ENCODE results near the gene DIDO1.
A peak's percentile ranks its signal among the peaks of the same experiment; 100 is the strongest.

DIDO1 gene

GRCh38 chr20:62905536-62906117, 20.7 kb downstream of the DIDO1 start:
- H3K4me3 ChIP-seq (ENCODE audit: low read depth, low read length), result no peak overlapping the region
- H3K27me3 ChIP-seq (ENCODE audit: control insufficient read depth, insufficient read depth, low read length), result no peaks in the 10 kb centered on the region
- H3K36me3 ChIP-seq (ENCODE audit: control insufficient read depth, insufficient read depth, low read length), result peaks cover 96% of the 10 kb centered on the region
- H3K9me3 ChIP-seq (ENCODE audit: control insufficient read depth, insufficient read depth, low read depth, low read length), result no peaks in the 10 kb centered on the region
- peaks cover 10% of the 10 kb centered on the region for H3K4me1 ChIP-seq (ENCODE audit: control insufficient read depth, insufficient read depth, low read length)
- H3K9ac ChIP-seq (ENCODE audit: low read length), result no peak overlapping the region
- no peak overlapping the region for H3K27ac ChIP-seq (ENCODE audit: low read depth, low read length)

- Histone ChIP-seq H3K36me3 (ENCODE audit: control insufficient read depth, insufficient read depth, low read length) (peaks cover 71% of the 10 kb centered on the region), H3K27ac (ENCODE audit: low read depth, low read length) (no peak overlapping the region)
These were observed 23.2 kb downstream of the DIDO1 start for GRCh38 chr20:62902926-62903615.

GRCh38 chr20:62901891-62902290, 24.4 kb downstream of the DIDO1 start:
- H3K27ac ChIP-seq (ENCODE audit: low read depth, low read length), result no peak overlapping the region
- H3K4me3 ChIP-seq (ENCODE audit: low read depth, low read length), result no peak overlapping the region
- H3K4me1 ChIP-seq (ENCODE audit: control insufficient read depth, insufficient read depth, low read length), result peaks cover 27% of the 10 kb centered on the region
- H3K9me3 ChIP-seq (ENCODE audit: control insufficient read depth, insufficient read depth, low read depth, low read length), result no peaks in the 10 kb centered on the region
- H3K36me3 ChIP-seq (ENCODE audit: control insufficient read depth, insufficient read depth, low read length), result peaks cover 62% of the 10 kb centered on the region
- H3K27me3 ChIP-seq (ENCODE audit: control insufficient read depth, insufficient read depth, low read length), result no peaks in the 10 kb centered on the region
- H3K9ac ChIP-seq (ENCODE audit: low read length), result no peak overlapping the region

More at GRCh38 chr20:62902926-62903615, 23.2 kb downstream of the DIDO1 start:
- H3K27me3 ChIP-seq (ENCODE audit: control insufficient read depth, insufficient read depth, low read length), result no peaks in the 10 kb centered on the region
- no peaks in the 10 kb centered on the region for H3K9me3 ChIP-seq (ENCODE audit: control insufficient read depth, insufficient read depth, low read depth, low read length)
- peaks cover 27% of the 10 kb centered on the region for H3K4me1 ChIP-seq (ENCODE audit: control insufficient read depth, insufficient read depth, low read length)
- no peak overlapping the region for H3K4me3 ChIP-seq (ENCODE audit: low read depth, low read length)
- H3K9ac ChIP-seq (ENCODE audit: low read length), result no peak overlapping the region

- H3K4me1 ChIP-seq (ENCODE audit: control insufficient read depth, insufficient read depth, low read length), result peaks cover 27% of the 10 kb centered on the region
- no peaks in the 10 kb centered on the region for H3K27me3 ChIP-seq (ENCODE audit: control insufficient read depth, insufficient read depth, low read length)
- no peak overlapping the region for H3K4me3 ChIP-seq (ENCODE audit: low read depth, low read length)
- no peaks in the 10 kb centered on the region for H3K9me3 ChIP-seq (ENCODE audit: control insufficient read depth, insufficient read depth, low read depth, low read length)
- H3K36me3 ChIP-seq (ENCODE audit: control insufficient read depth, insufficient read depth, low read length), result peaks cover 61% of the 10 kb centered on the region
- no peak overlapping the region for H3K9ac ChIP-seq (ENCODE audit: low read length)
- 0 out of 2 replicates have a peak overlapping the region, but pooled peaks have one; percentile 39 for H3K27ac ChIP-seq (ENCODE audit: low read depth, low read length)
These were observed 25.4 kb downstream of the DIDO1 start for GRCh38 chr20:62900692-62901584.

- no peak overlapping the region for H3K27ac ChIP-seq (ENCODE audit: low read depth, low read length)
- H3K27me3 ChIP-seq (ENCODE audit: control insufficient read depth, insufficient read depth, low read length), result no peaks in the 10 kb centered on the region
- H3K9ac ChIP-seq (ENCODE audit: low read length), result no peak overlapping the region
- H3K9me3 ChIP-seq (ENCODE audit: control insufficient read depth, insufficient read depth, low read depth, low read length), result no peaks in the 10 kb centered on the region
- H3K4me1 ChIP-seq (ENCODE audit: control insufficient read depth, insufficient read depth, low read length), result peaks cover 27% of the 10 kb centered on the region
- no peak overlapping the region for H3K4me3 ChIP-seq (ENCODE audit: low read depth, low read length)
- H3K36me3 ChIP-seq (ENCODE audit: control insufficient read depth, insufficient read depth, low read length), result peaks cover 61% of the 10 kb centered on the region
These were observed 26.1 kb downstream of the DIDO1 start for GRCh38 chr20:62900052-62900691.

- Histone ChIP-seq H3K9ac (ENCODE audit: low read length) (no peak overlapping the region), H3K36me3 (ENCODE audit: control insufficient read depth, insufficient read depth, low read length) (peaks cover 61% of the 10 kb centered on the region), H3K27ac (ENCODE audit: low read depth, low read length) (no peak overlapping the region)
These were observed 26.7 kb downstream of the DIDO1 start for GRCh38 chr20:62899633-62900051.

GRCh38 chr20:62898970-62899632, 27.2 kb downstream of the DIDO1 start:
- H3K9me3 ChIP-seq (ENCODE audit: control insufficient read depth, insufficient read depth, low read depth, low read length), result no peaks in the 10 kb centered on the region
- H3K4me3 ChIP-seq (ENCODE audit: low read depth, low read length), result no peak overlapping the region
- peaks cover 62% of the 10 kb centered on the region for H3K36me3 ChIP-seq (ENCODE audit: control insufficient read depth, insufficient read depth, low read length)
- peaks cover 27% of the 10 kb centered on the region for H3K4me1 ChIP-seq (ENCODE audit: control insufficient read depth, insufficient read depth, low read length)
- no peaks in the 10 kb centered on the region for H3K27me3 ChIP-seq (ENCODE audit: control insufficient read depth, insufficient read depth, low read length)
- no peak overlapping the region for H3K27ac ChIP-seq (ENCODE audit: low read depth, low read length)
- no peak overlapping the region for H3K9ac ChIP-seq (ENCODE audit: low read length)

More at GRCh38 chr20:62899633-62900051, 26.7 kb downstream of the DIDO1 start:
- H3K9me3 ChIP-seq (ENCODE audit: control insufficient read depth, insufficient read depth, low read depth, low read length), result no peaks in the 10 kb centered on the region
- no peak overlapping the region for H3K4me3 ChIP-seq (ENCODE audit: low read depth, low read length)
- no peaks in the 10 kb centered on the region for H3K27me3 ChIP-seq (ENCODE audit: control insufficient read depth, insufficient read depth, low read length)
- H3K4me1 ChIP-seq (ENCODE audit: control insufficient read depth, insufficient read depth, low read length), result peaks cover 27% of the 10 kb centered on the region

- Histone ChIP-seq H3K9me3 (ENCODE audit: control insufficient read depth, insufficient read depth, low read depth, low read length) (no peaks in the 10 kb centered on the region), H3K27ac (ENCODE audit: low read depth, low read length) (no peak overlapping the region), H3K4me1 (ENCODE audit: control insufficient read depth, insufficient read depth, low read length) (peaks cover 27% of the 10 kb centered on the region), H3K4me3 (ENCODE audit: low read depth, low read length) (no peak overlapping the region), H3K9ac (ENCODE audit: low read length) (no peak overlapping the region), H3K27me3 (ENCODE audit: control insufficient read depth, insufficient read depth, low read length) (no peaks in the 10 kb centered on the region), H3K36me3 (ENCODE audit: control insufficient read depth, insufficient read depth, low read length) (peaks cover 62% of the 10 kb centered on the region)
These were observed 28.0 kb downstream of the DIDO1 start for GRCh38 chr20:62898093-62898964.

GRCh38 chr20:62897666-62898065, 28.6 kb downstream of the DIDO1 start:
- no peak overlapping the region for H3K27ac ChIP-seq (ENCODE audit: low read depth, low read length)
- H3K27me3 ChIP-seq (ENCODE audit: control insufficient read depth, insufficient read depth, low read length), result no peaks in the 10 kb centered on the region
- peaks cover 27% of the 10 kb centered on the region for H3K4me1 ChIP-seq (ENCODE audit: control insufficient read depth, insufficient read depth, low read length)
- peaks cover 62% of the 10 kb centered on the region for H3K36me3 ChIP-seq (ENCODE audit: control insufficient read depth, insufficient read depth, low read length)
- H3K9ac ChIP-seq (ENCODE audit: low read length), result no peak overlapping the region
- H3K9me3 ChIP-seq (ENCODE audit: control insufficient read depth, insufficient read depth, low read depth, low read length), result no peaks in the 10 kb centered on the region
- H3K4me3 ChIP-seq (ENCODE audit: low read depth, low read length), result no peak overlapping the region

- Histone ChIP-seq H3K27me3 (ENCODE audit: control insufficient read depth, insufficient read depth, low read length) (no peaks in the 10 kb centered on the region), H3K9ac (ENCODE audit: low read length) (no peak overlapping the region), H3K36me3 (ENCODE audit: control insufficient read depth, insufficient read depth, low read length) (peaks cover 62% of the 10 kb centered on the region), H3K4me3 (ENCODE audit: low read depth, low read length) (no peak overlapping the region), H3K27ac (ENCODE audit: low read depth, low read length) (no peak overlapping the region), H3K9me3 (ENCODE audit: control insufficient read depth, insufficient read depth, low read depth, low read length) (no peaks in the 10 kb centered on the region), H3K4me1 (ENCODE audit: control insufficient read depth, insufficient read depth, low read length) (peaks cover 27% of the 10 kb centered on the region)
These were observed 29.8 kb downstream of the DIDO1 start for GRCh38 chr20:62896526-62896925.
